H1 (cell line): ENCODE results near the gene RARA. TPM values are rescaled to one million over a fixed set of nuclear protein-coding genes. Genes with fewer than 3 reads are reported as not detected.

Source experiments
- CTCF ChIA-PET: fragments of 300-600 bp; sonication (Branson Sonifier 250); formaldehyde crosslinking; loops from one replicate; lab custom pipeline; 2021; ENCODE audit not compliant: partially characterized antibody; lab: Charles Lee
- POLR2A ChIA-PET: fragments of 300-600 bp; sonication (Branson Sonifier 250); formaldehyde crosslinking; loops from one replicate; lab custom pipeline; 2021; ENCODE audit warnings: inconsistent platforms; ENCODE audit not compliant: partially characterized antibody; lab: Charles Lee
- DNase-seq, 2 experiments: peaks; one replicate each; pipeline versions ENCODE4 v3.0.0 to v3.0.0-alpha.2; 2010 to 2022; ENCODE audit warnings: low spot score in 2 of 2, low read depth in 1 of 2, mixed read lengths in 1 of 2
- FAIRE-seq: peaks from 2 replicates; lab custom pipeline; 2011; peaks lifted over from hg19 to GRCh38; lab: Jason Lieb, UNC
- H2AFZ ChIP-seq: 2 replicates; pipeline ENCODE4 v1.8.1; 2012; ENCODE audit warnings: low read length, inconsistent platforms
- H2AK5ac ChIP-seq: 2 replicates; pipeline ENCODE4 v1.6.1; 2013; ENCODE audit warnings: low read depth, low read length
- H2BK120ac ChIP-seq: replicated peaks from 2 replicates; pipeline ENCODE3; 2013; ENCODE audit warnings: low read depth, low read length, inconsistent platforms
- H2BK12ac ChIP-seq: 2 replicates; pipeline ENCODE4 v1.6.1; 2013; ENCODE audit warnings: low read depth, low read length
- H2BK15ac ChIP-seq: 2 replicates; pipeline ENCODE4 v1.6.1; 2013; ENCODE audit warnings: low read length
- H2BK20ac ChIP-seq: 2 replicates; pipeline ENCODE4 v1.6.1; 2013; ENCODE audit warnings: low read length
- H2BK5ac ChIP-seq: 2 replicates; pipeline ENCODE4 v1.6.1; 2013; ENCODE audit warnings: low read depth, low read length
- H3K14ac ChIP-seq: 2 replicates; pipeline ENCODE4 v1.6.1; 2013; ENCODE audit warnings: inconsistent platforms; ENCODE audit not compliant: insufficient read length
- H3K18ac ChIP-seq: 2 replicates; pipeline ENCODE4 v1.6.1; 2013; ENCODE audit warnings: low read length; ENCODE audit errors: extremely low read depth
- H3K23ac ChIP-seq: 2 replicates; pipeline ENCODE4 v1.6.1; 2013; ENCODE audit warnings: inconsistent platforms; ENCODE audit not compliant: insufficient read length
- H3K23me2 ChIP-seq: 2 replicates; pipeline ENCODE4 v1.6.1; 2013; ENCODE audit warnings: low read depth, low read length
- H3K27ac ChIP-seq: 2 replicates; pipeline ENCODE4 v1.6.1; 2011; ENCODE audit warnings: low read depth, low read length, inconsistent platforms
- H3K27me3 ChIP-seq, 4 experiments: replicated peaks in 1 of 4; 1 replicate in 1 of 4; 2 replicates in 3 of 4; pipeline versions ENCODE4 v1.6.1 to v1.8.1; 2011 to 2013; ENCODE audit warnings: low read length in 3 of 4, mild to moderate bottlenecking in 3 of 4, inconsistent platforms in 2 of 4, mixed read lengths in 2 of 4, moderate library complexity in 1 of 4; ENCODE audit not compliant: control insufficient read depth in 3 of 4, insufficient read depth in 3 of 4; ENCODE audit errors: extremely low read depth in 1 of 4
- H3K36me3 ChIP-seq, 4 experiments: 2 replicates each; pipeline versions ENCODE4 v1.6.1 to v1.8.1; 2011 to 2013; ENCODE audit warnings: mild to moderate bottlenecking in 4 of 4, low read length in 3 of 4, moderate library complexity in 2 of 4, control low read depth in 1 of 4, inconsistent platforms in 1 of 4; ENCODE audit not compliant: insufficient read depth in 4 of 4, control insufficient read depth in 2 of 4
- H3K4ac ChIP-seq: replicated peaks from 2 replicates; pipeline ENCODE3; 2013; ENCODE audit warnings: low read length, low read depth, mixed read lengths, inconsistent platforms; ENCODE audit not compliant: insufficient read length
- H3K4me1 ChIP-seq, 4 experiments: replicated peaks in 1 of 4; 1 replicate in 1 of 4; 2 replicates in 3 of 4; pipeline versions ENCODE4 v1.6.1 to v1.8.1; 2011 to 2013; ENCODE audit warnings: low read length in 3 of 4, inconsistent platforms in 2 of 4, mixed read lengths in 1 of 4; ENCODE audit not compliant: insufficient read depth in 4 of 4, control insufficient read depth in 3 of 4
- H3K4me2 ChIP-seq, 2 experiments: 2 replicates each; pipeline versions ENCODE4 v1.6.1 to v1.8.1; 2011 to 2013; ENCODE audit warnings: low read depth in 2 of 2, low read length in 2 of 2, control low read depth in 1 of 2, inconsistent platforms in 1 of 2, mild to moderate bottlenecking in 1 of 2; ENCODE audit not compliant: insufficient read depth in 1 of 2
- H3K4me3 ChIP-seq, 4 experiments: fragments of 200-600, 300-600 bp in 1 of 4; sonication (generic), shearing (Covaris generic), sonication (Bioruptor Twin) in 1 of 4; 2 replicates each; pipeline versions ENCODE4 v1.5.1 to v1.8.1; 2011 to 2016; ENCODE audit warnings: low read length in 4 of 4, low read depth in 3 of 4, control low read depth in 2 of 4, inconsistent platforms in 2 of 4, mild to moderate bottlenecking in 2 of 4, mixed read lengths in 1 of 4, moderate library complexity in 1 of 4; ENCODE audit not compliant: insufficient read depth in 2 of 4; ENCODE audit errors: extremely low read depth in 1 of 4
- H3K56ac ChIP-seq: replicated peaks from 2 replicates; pipeline ENCODE3; 2013; ENCODE audit warnings: low read depth, mild to moderate bottlenecking, mixed read lengths, low read length, inconsistent platforms; ENCODE audit not compliant: insufficient read length
- H3K79me1 ChIP-seq: 2 replicates; pipeline ENCODE4 v1.6.1; 2013; ENCODE audit warnings: low read depth, low read length, control low read depth
- H3K79me2 ChIP-seq, 2 experiments: 2 replicates each; pipeline versions ENCODE4 v1.6.1 to v1.8.1; 2012 to 2013; ENCODE audit warnings: low read length in 2 of 2, mild to moderate bottlenecking in 2 of 2, inconsistent platforms in 1 of 2; ENCODE audit not compliant: insufficient read depth in 2 of 2, control insufficient read depth in 1 of 2
- H3K9ac ChIP-seq, 4 experiments: replicated peaks in 1 of 4; 1 replicate in 1 of 4; 2 replicates in 3 of 4; pipeline versions ENCODE4 v1.6.1 to v1.8.1; 2011 to 2013; ENCODE audit warnings: low read depth in 3 of 4, low read length in 3 of 4, control low read depth in 2 of 4, mild to moderate bottlenecking in 2 of 4, moderate library complexity in 2 of 4, inconsistent platforms in 1 of 4; ENCODE audit errors: extremely low read depth in 1 of 4
- H3K9me3 ChIP-seq, 2 experiments: 2 replicates each; pipeline versions ENCODE4 v1.6.1 to v1.8.1; 2012 to 2013; ENCODE audit warnings: mild to moderate bottlenecking in 2 of 2, moderate library complexity in 2 of 2, control low read depth in 1 of 2, inconsistent platforms in 1 of 2, low read depth in 1 of 2, low read length in 1 of 2, mixed read lengths in 1 of 2; ENCODE audit not compliant: insufficient read depth in 2 of 2
- H4K20me1 ChIP-seq, 2 experiments: replicated peaks in 1 of 2; 2 replicates each; pipeline versions ENCODE3 to v1.8.1; 2011 to 2013; ENCODE audit warnings: inconsistent platforms in 2 of 2, low read length in 2 of 2, mild to moderate bottlenecking in 1 of 2; ENCODE audit not compliant: insufficient read depth in 2 of 2, control insufficient read depth in 1 of 2
- H4K5ac ChIP-seq: 2 replicates; pipeline ENCODE4 v1.6.1; 2013; ENCODE audit warnings: low read length, low read depth, mixed read lengths, inconsistent platforms; ENCODE audit not compliant: insufficient read length
- H4K8ac ChIP-seq: 2 replicates; pipeline ENCODE4 v1.8.0; 2013; ENCODE audit warnings: mild to moderate bottlenecking, moderate library complexity, low read length, inconsistent platforms; ENCODE audit not compliant: insufficient read depth; ENCODE audit errors: extremely low read depth
- H4K91ac ChIP-seq: replicated peaks from 2 replicates; pipeline ENCODE3; 2013; ENCODE audit warnings: low read length, mixed read lengths, inconsistent platforms; ENCODE audit not compliant: insufficient read length
- EP300 ChIP-seq, 2 experiments: IDR thresholded peaks; 1 replicate in 1 of 2; 2 replicates in 1 of 2; pipeline ENCODE4 v1.6.1; 2011 to 2012; ENCODE audit warnings: low read depth in 2 of 2, low read length in 2 of 2, mild to moderate bottlenecking in 2 of 2, borderline replicate concordance in 1 of 2, inconsistent platforms in 1 of 2, moderate library complexity in 1 of 2
- GABPA ChIP-seq: IDR thresholded peaks from 2 replicates; pipeline ENCODE4 v1.6.1; 2011; ENCODE audit warnings: mild to moderate bottlenecking, low read length, moderate library complexity, borderline replicate concordance; ENCODE audit not compliant: insufficient read depth
- RAD21 ChIP-seq, 2 experiments: IDR thresholded peaks in 1 of 2; conservative IDR thresholded peaks in 1 of 2; 2 replicates each; pipeline ENCODE4 v1.6.1; 2011; ENCODE audit warnings: low read depth in 2 of 2, low read length in 2 of 2, improper control_type of control experiment in 1 of 2, inconsistent platforms in 1 of 2, mild to moderate bottlenecking in 1 of 2, moderate library complexity in 1 of 2
- SIRT6 ChIP-seq: IDR thresholded peaks from one replicate; pipeline ENCODE4 v1.7.1; 2012; ENCODE audit warnings: low read length, inconsistent platforms
- SP4 ChIP-seq: IDR thresholded peaks from 2 replicates; pipeline ENCODE4 v1.6.1; 2012; ENCODE audit warnings: low read length, inconsistent platforms
- TAF1 ChIP-seq: IDR thresholded peaks from 2 replicates; pipeline ENCODE4 v1.6.1; 2011; ENCODE audit warnings: mild to moderate bottlenecking, low read depth, low read length
- TCF12 ChIP-seq: IDR thresholded peaks from 2 replicates; pipeline ENCODE4 v1.6.1; 2011; ENCODE audit warnings: low read depth, mild to moderate bottlenecking, low read length
- WGBS, 2 experiments: shearing (Covaris generic) in 1 of 2; methylation state at CpG; one replicate each; pipeline versions ENCODE4 v1.1.6 to v1.1.7; 2013 to 2015; ENCODE audit warnings: low lambda C conversion rate in 2 of 2, mixed read lengths in 2 of 2, inconsistent platforms in 1 of 2, low coverage in 1 of 2, missing lambda C conversion rate in 1 of 2; ENCODE audit not compliant: insufficient replicate concordance in 2 of 2, insufficient coverage in 1 of 2, insufficient read length in 1 of 2; ENCODE audit errors: extremely low coverage in 1 of 2, missing lambda C conversion rate in 1 of 2; 5-methylcytosine and 5-hydroxymethylcytosine counted together
- polyA plus RNA-seq, 7 experiments: library from polyadenylated mRNA; depleted of rRNA in 3 of 7; stranded (reverse) in 5 of 7; unstranded in 2 of 7; fragments of >200 nt in 5 of 7; fragments of 200-250 nt in 2 of 7; gene quantifications; 1 replicate in 5 of 7; 2 replicates in 1 of 7; 4 replicates in 1 of 7; pipeline versions ENCODE4 v1.2.1 to v1.2.3, GENCODE V29; 2011 to 2013; ENCODE audit warnings: missing spikeins in 2 of 7, mixed read lengths in 2 of 7
- total RNA-seq: library from RNA; stranded (reverse); fragmentation: NEBNext Ultra II Directional; extraction: Animal tissue kit (Norgen Biotek cat#: 25700); gene quantifications from 2 replicates; pipeline ENCODE4 v1.2.1, GENCODE V29; 2021
- TF ChIP-seq, protein P1 (sequence below): IDR thresholded peaks from 2 replicates; pipeline ENCODE4 v1.6.1; 2012; ENCODE audit warnings: low read length, inconsistent platforms

RARA gene
- total and polyA plus RNA-seq, 2 of the 8 experiments (the other 6 are each of a cell fraction or from before 2014, with no cell fraction given) = 4.4 to 16.5 TPM

DNA sequence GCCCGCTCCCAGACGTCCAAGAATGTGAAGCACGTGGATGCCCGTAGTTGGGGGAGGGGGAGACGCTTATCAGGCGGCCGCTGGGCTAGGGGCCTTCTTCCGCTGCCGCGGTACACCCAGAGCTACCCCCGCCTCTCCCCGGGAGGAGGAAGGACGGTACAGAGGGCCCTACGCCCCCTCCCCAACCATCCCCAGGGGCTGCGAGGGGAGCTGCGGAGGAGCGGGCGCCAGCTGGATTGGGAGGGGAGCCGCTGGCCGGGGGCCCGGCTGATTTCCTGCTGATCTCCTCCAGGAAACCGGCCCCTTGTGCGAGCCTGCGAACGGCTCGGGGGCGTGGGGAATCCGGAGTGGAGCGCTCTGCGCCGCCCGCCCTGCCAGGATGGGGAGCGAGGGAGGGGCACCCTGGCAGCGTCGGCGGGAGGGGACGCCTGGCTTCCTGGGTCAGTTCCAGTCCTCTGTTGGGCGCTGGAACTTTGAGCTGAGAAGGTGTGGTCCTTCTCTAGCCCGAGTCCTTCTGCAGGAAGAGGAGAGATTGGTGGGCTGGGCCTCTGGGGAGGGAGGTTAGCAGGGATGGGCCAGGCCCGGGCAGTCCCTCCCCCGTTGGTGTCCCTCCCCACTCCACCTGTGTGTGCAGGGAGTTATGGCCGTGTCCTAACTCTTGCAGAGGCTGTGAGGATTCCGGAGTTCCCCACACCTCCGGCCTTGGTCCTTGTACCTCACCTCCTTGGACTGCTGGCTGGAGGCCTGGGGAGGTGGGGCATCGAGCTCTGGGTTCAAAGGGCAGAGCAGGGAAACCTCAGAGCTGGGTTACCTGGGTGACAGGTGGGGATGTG is 36.4 kb downstream of the RARA start:
- no peak for FAIRE-seq
- TF ChIP-seq EP300 (IDR thresholded peaks at IDR 0.05; ENCODE audit: borderline replicate concordance in 1 of 2, low read depth in 2 of 2, low read length in 2 of 2) = peak in 1 of 2 experiments; percentile 35; a peak in 1 of 3 replicates
- TF ChIP-seq TAF1 = no peak
- TF ChIP-seq RAD21 (IDR thresholded peaks at IDR 0.05 in 1 of 2, conservative IDR thresholded peaks at IDR 0.05 in 1 of 2; ENCODE audit: low read depth in 2 of 2, low read length in 2 of 2) = no peak
- TF ChIP-seq SIRT6 = no peak
- 0 out of 2 replicates have a peak, but pooled peaks have one; percentile 50 for TF ChIP-seq TCF12
- no peak for TF ChIP-seq GABPA
- TF ChIP-seq, protein P1, sequence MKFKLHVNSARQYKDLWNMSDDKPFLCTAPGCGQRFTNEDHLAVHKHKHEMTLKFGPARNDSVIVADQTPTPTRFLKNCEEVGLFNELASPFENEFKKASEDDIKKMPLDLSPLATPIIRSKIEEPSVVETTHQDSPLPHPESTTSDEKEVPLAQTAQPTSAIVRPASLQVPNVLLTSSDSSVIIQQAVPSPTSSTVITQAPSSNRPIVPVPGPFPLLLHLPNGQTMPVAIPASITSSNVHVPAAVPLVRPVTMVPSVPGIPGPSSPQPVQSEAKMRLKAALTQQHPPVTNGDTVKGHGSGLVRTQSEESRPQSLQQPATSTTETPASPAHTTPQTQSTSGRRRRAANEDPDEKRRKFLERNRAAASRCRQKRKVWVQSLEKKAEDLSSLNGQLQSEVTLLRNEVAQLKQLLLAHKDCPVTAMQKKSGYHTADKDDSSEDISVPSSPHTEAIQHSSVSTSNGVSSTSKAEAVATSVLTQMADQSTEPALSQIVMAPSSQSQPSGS = no peak
- TF ChIP-seq SP4 = no peak

More for the DNA sequence above, 36.4 kb downstream of the RARA start:
- Histone ChIP-seq H2BK20ac (no peak overlapping the region), H3K36me3 (no peaks in the 10 kb centered on the region; a peak in 1 of 8 replicates), H3K4me3 (peak overlapping the region; percentile 30 to 69 (median 45); a peak in 7 of 8 replicates), H3K18ac (peak overlapping the region; percentile 90), H3K14ac (no peak overlapping the region), H3K23me2 (peaks cover 29% of the 10 kb centered on the region; the same call in 1 of the 2 replicates), H4K8ac (no peak overlapping the region; the same call in 1 of the 2 replicates), H2AK5ac (no peak overlapping the region), H3K23ac (no peak overlapping the region), H2BK12ac (peak overlapping the region; percentile 64; the same call in 1 of the 2 replicates), H3K79me1 (peaks cover 5% of the 10 kb centered on the region; the same call in 1 of the 2 replicates), H2AFZ (no peak overlapping the region), H3K27ac (no peak overlapping the region), H2BK5ac (peak overlapping the region; percentile 75; the same call in 1 of the 2 replicates), H2BK120ac (no peak overlapping the region), H3K27me3 (peaks cover 19 to 85% (median 66%) of the 10 kb centered on the region in 4 experiments), H4K20me1 (peaks cover 36 to 56% of the 10 kb centered on the region in 2 experiments), H4K5ac (no peak overlapping the region), H3K4ac (no peak overlapping the region), H3K4me1 (peaks cover 21 to 63% (median 52%) of the 10 kb centered on the region in 4 experiments), H3K4me2 (peak overlapping the region; percentile 77 to 87), H2BK15ac (0 out of 2 replicates have a peak overlapping the region, but pooled peaks have one; percentile 16), H4K91ac (no peak overlapping the region), H3K56ac (no peak overlapping the region), H3K9ac (no peak overlapping the region; a peak in 2 of 7 replicates), H3K9me3 (no peaks in the 10 kb centered on the region), H3K79me2 (no peaks in the 10 kb centered on the region; a peak in 1 of 4 replicates)
- 7% methylated on average over 33 of the region's 45 CpGs; no CpG with 5 or more reads in 1 of the 2 experiments for WGBS, 2 experiments
- CTCF ChIA-PET = interaction anchor here (0.7 to 30.8 kb wide), 11 partner anchors 11 to 238 kb away, joined by 3 to 1198 read pairs (median 3); partner anchors contain the start of gene RARA
- POLR2A ChIA-PET = interaction anchor here (0.9 to 27.8 kb wide), 10 partner anchors 9 to 204 kb away, joined by 3 to 570 read pairs (median 6); partner anchors contain the start of genes CDC6 and RARA
- peak in 1 of 2 experiments; percentile 87 for DNase-seq
